A549 treated with dexamethasone at 1 μM for 4 hours (cell line): ENCODE results near the gene PLAAT4. TPM values are rescaled to one million over a fixed set of nuclear protein-coding genes. Genes with fewer than 3 reads are reported as not detected.

Source experiments
- total RNA-seq: library from RNA; stranded (reverse); fragments of 200-300 nt; extraction: Qiagen RNA extraction; gene quantifications from 5 replicates; pipeline ENCODE4 v1.2.3, GENCODE V29; 2022

Gene PLAAT4, protein sequence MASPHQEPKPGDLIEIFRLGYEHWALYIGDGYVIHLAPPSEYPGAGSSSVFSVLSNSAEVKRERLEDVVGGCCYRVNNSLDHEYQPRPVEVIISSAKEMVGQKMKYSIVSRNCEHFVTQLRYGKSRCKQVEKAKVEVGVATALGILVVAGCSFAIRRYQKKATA
- total RNA-seq = 1.5 to 2.1 TPM (median 1.6 TPM) in 5 replicates

GRCh38 chr11:63536669-63537292 lies at the start of gene PLAAT4:
PLAAT4 (plus strand) TSS chr11:63536808; CDS start chr11:63536869, 61 bp downstream.

DNA sequence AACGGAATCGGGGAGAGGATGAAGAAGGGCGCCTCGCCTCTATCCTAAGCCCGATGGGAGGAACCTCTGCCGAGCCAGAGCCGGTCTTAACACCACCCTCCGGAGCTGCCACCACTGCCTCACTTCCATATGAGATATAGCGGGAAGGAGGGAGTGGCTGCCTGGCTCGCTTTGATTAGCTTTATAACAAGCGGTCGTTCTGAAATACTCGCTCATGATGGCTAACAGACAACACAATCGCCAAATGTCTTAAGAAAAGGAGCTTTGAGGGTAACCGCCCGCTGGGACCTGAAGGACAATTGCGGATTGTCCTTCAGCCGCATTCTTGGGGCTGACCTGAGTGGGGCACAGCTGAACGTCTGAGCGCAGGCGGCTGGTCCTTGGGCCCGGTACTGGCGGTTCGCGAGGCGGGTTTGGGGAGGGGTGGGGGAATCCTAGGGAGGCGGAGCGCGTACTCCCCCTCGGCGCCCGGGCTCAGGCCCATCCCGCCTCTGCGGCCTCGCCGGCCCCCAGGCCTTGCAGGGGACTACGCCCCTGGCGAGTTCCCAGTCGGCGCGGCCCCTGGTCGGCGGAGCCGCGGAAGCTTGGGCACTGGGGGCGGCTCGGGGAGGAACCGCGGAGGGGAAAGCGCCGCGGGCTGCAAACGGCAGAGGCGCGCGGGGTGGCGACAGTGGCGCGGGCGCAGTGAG lies 45.9 kb upstream of the PLAAT4 start, which contains the start of gene PLAAT5:
PLAAT5 (minus strand) TSS at position 617 of the 689 bp plus-strand sequence; CDS start at position 484, 133 bp downstream.

DNA sequence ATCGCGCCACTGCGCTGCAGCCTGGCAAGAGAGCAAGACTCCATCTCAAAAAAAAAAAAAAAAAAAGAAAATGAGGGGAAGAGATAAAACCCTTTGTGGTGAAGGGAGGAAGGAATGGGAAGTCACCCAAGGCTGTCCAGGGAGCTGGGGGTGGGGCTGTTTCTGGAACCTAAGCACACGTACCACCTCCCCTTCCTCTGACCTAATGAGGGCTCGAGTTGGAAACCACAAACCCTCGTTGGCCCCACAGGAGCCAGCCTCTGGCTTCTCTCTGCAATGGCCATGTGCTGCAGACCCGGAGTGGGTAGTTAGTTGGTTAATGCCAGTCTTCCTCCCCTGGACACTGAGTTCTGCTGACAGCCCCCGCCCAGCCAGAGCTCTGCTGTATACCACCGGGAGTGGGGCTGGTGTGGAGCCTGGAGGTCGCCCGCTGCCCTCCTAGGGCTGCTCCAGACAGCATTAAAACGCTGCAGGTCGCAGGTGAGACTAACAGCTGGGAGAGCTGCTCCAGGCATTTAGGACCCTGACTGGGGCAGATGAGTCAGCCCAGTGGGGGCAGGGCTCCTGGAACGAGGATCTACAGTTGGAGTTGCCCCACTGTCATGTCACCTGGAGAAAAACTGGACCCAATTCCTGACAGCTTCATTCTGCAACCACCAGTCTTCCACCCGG lies 30.6 kb upstream of the PLAAT4 start, which contains the start of gene LGALS12:
LGALS12 (plus strand) TSS at position 228 of the 672 bp plus-strand sequence; CDS start at position 603, 375 bp downstream.

DNA sequence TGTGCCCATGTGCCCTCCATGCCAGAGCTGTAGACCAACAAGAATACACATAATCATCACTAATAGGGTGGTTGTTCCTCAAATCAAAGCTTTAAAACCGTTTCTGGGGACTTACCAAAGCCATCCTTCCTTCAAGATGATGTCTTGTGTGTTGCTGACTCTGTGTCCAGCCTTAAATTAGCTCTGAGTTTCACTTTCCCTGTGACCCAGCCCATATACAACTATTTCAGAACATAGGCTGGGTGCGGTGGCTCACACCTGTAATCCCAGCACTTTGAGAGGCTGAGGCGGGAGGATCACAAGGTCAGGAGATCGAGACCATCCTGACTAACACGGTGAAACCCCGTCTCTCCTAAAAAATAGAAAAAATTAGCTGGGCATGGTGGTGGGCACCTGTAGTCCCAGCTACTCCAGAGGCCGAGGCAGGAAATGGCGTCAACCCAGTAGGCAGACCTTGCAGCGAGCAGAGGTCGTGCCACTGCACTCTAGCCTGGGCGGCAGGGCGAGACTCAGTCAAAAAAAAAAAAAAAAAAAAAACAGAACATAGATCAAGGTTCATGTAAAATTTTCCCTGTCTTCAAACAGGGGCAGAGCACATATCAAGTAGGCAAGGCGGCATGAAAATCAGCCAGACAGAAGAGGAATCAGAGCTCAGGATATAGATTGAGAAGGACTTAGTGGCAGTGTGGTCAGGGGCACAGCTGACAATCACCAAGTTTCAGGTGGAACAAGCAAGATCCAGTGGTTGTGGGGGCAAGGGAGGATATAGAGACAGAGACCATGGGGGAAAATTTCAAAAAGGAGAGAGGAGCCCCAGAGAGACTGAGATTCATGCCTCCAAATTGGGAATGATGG lies 26.8 kb downstream of the PLAAT4 start, which contains the start of gene PLAAT2:
PLAAT2 (minus strand) TSS at position 179 of the 855 bp plus-strand sequence; CDS start at position 124, 55 bp downstream.

Other genes starting within 250 kb of the PLAAT4 start
- not detected in 5 replicates for gene SLC22A9, start 167.0 kb upstream of the PLAAT4 start, total RNA-seq
- gene PLAAT5, start 45.6 kb upstream of the PLAAT4 start, total RNA-seq = 0.02 to 0.07 TPM (median 0.05 TPM) in 3 of 5 replicates, not detected in the others
- not detected in 5 replicates for gene LGALS12, start 30.7 kb upstream of the PLAAT4 start, total RNA-seq
- gene PLAAT2, start 26.6 kb downstream of the PLAAT4 start, total RNA-seq = 0.70 to 1.7 TPM (median 0.97 TPM) in 5 replicates
- 55.6 to 69.3 TPM (median 59.2 TPM) in 5 replicates for gene PLAAT3, start 77.6 kb downstream of the PLAAT4 start, total RNA-seq
- gene ATL3, start 134.6 kb downstream of the PLAAT4 start, total RNA-seq = 31.8 to 45.9 TPM (median 41.4 TPM) in 5 replicates
- gene RTN3, start 144.7 kb downstream of the PLAAT4 start, total RNA-seq = 101 to 115 TPM (median 110 TPM) in 5 replicates
- gene ZFTA, start 232.0 kb downstream of the PLAAT4 start, total RNA-seq = 3.8 to 5.6 TPM (median 5.1 TPM) in 5 replicates